Measurements from ENCODE around the gene NPTX1. TPM values are rescaled to one million over a fixed set of nuclear protein-coding genes. Genes with fewer than 3 reads are reported as not detected.
"Not testable (repeated sequence)": the region's sequence is repeated elsewhere in the genome, so short reads cannot be mapped to it uniquely, and the experiment has no call there.

Gene NPTX1
- total RNA-seq, 1 donor, result under 0.01 TPM

DNA sequence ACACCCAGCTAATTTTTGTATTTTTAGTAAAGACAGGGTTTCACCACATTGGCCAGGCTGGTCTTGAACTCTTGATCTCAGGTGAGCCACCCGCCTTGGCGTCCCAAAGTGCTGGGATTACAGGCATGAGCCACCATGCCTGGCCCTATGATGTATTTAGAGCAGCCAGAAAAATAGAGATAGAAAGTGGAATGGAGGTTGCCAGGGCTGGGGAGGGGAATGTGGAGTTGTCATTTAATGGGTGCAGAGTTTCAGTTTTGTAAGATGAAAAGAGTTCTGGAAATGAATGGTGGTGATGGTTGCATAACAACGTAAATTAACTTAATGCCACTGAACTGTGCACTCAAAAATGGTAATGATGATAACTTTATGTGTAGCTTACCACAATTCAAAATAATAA is 31.6 kb upstream of the NPTX1 start:
- Histone ChIP-seq H4K20me1 (ENCODE audit: insufficient read depth, low read length) (no peaks in the 10 kb centered on the region), H3K4me2 (ENCODE audit: insufficient read depth, low read length) (no peak overlapping the region), H3K4me1 (ENCODE audit: insufficient read depth, low read length) (peaks cover 31% of the 10 kb centered on the region), H3K4me3 (ENCODE audit: insufficient read depth, low read length) (no peak overlapping the region), H3K79me2 (ENCODE audit: insufficient read depth, low read length) (no peaks in the 10 kb centered on the region), H2AFZ (ENCODE audit: low read length) (no peak overlapping the region), H3K27ac (ENCODE audit: low read depth, low read length) (no peak overlapping the region), H3K27me3 (ENCODE audit: insufficient read depth, low read length) (no peaks in the 10 kb centered on the region), H3K9me3 (ENCODE audit: low read depth, low read length) (no peaks in the 10 kb centered on the region), H3K36me3 (ENCODE audit: insufficient read depth, low read length) (no peaks in the 10 kb centered on the region)
- DNase-seq (ENCODE audit: insufficient read length, low spot score, missing footprints), result no peak
- TF ChIP-seq, protein P1, sequence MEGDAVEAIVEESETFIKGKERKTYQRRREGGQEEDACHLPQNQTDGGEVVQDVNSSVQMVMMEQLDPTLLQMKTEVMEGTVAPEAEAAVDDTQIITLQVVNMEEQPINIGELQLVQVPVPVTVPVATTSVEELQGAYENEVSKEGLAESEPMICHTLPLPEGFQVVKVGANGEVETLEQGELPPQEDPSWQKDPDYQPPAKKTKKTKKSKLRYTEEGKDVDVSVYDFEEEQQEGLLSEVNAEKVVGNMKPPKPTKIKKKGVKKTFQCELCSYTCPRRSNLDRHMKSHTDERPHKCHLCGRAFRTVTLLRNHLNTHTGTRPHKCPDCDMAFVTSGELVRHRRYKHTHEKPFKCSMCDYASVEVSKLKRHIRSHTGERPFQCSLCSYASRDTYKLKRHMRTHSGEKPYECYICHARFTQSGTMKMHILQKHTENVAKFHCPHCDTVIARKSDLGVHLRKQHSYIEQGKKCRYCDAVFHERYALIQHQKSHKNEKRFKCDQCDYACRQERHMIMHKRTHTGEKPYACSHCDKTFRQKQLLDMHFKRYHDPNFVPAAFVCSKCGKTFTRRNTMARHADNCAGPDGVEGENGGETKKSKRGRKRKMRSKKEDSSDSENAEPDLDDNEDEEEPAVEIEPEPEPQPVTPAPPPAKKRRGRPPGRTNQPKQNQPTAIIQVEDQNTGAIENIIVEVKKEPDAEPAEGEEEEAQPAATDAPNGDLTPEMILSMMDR (IDR thresholded peaks at IDR 0.05; ENCODE audit: extremely low read depth, low read depth, low read length), result no peak

DNA sequence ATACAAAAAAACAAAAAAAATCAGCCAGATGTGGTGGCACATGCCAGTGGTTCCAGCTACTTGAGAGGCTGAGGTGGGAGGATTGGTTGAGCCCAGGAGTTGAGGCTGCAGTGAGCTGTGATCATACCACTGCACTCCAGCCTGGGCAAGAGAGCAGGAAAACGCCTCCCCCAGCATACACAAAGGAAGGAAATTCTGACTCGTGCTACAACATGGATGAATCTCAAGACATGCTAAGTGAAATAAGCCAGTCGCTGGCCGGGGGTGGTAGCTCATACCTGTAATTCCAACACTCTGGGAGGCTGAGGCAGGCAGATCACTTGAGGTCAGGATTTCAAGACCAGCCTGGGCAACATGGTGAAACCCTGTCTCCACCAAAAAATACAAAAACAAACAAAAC is 30.8 kb upstream of the NPTX1 start:
- H3K36me3 ChIP-seq (ENCODE audit: insufficient read depth, low read length); H3K4me3 ChIP-seq (ENCODE audit: insufficient read depth, low read length); H3K4me2 ChIP-seq (ENCODE audit: insufficient read depth, low read length); H2AFZ ChIP-seq (ENCODE audit: low read length); DNase-seq (ENCODE audit: insufficient read length, low spot score, missing footprints); H3K9me3 ChIP-seq (ENCODE audit: low read depth, low read length); H3K27ac ChIP-seq (ENCODE audit: low read depth, low read length); H3K79me2 ChIP-seq (ENCODE audit: insufficient read depth, low read length); H3K27me3 ChIP-seq (ENCODE audit: insufficient read depth, low read length); H4K20me1 ChIP-seq (ENCODE audit: insufficient read depth, low read length): not testable (repeated sequence)
- H3K4me1 ChIP-seq (ENCODE audit: insufficient read depth, low read length), result peaks cover 31% of the 10 kb centered on the region

DNA sequence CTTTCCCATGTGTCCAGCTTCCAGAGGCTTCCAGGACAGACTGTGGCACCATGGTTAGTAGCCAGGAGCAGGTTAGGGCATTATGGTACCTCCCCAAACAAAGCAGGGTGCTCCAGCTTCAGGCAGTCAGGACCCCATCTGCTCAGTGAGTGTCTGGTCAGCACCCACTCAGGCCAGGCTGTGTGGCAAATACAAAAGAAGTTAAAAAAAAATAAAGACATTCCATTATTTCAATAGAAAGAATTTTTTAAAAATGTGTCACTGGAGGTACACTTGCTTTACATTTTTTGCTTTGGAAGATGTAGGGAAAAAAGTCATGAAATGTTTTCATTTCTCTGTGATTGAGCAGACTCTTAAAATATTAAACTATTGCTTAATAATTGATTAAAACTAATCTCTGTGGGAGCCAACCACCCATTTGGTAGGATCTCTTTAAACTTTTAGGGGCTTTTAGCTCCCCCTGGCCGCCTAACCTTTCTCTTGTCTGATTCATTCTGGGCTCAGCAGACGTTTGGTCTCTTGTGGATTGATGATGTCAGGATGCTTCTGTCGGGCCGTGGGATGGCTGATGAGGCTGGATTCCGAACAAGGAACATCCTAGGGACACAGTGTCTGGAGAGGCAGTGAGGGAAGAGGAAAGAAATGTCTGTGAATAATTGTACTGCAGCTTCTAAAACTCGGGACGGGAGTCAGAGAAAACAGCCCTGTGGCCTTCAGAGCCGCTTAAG is 28.4 kb upstream of the NPTX1 start:
- H3K4me3 ChIP-seq (ENCODE audit: insufficient read depth, low read length), result peak overlapping the region; percentile 43

DNA sequence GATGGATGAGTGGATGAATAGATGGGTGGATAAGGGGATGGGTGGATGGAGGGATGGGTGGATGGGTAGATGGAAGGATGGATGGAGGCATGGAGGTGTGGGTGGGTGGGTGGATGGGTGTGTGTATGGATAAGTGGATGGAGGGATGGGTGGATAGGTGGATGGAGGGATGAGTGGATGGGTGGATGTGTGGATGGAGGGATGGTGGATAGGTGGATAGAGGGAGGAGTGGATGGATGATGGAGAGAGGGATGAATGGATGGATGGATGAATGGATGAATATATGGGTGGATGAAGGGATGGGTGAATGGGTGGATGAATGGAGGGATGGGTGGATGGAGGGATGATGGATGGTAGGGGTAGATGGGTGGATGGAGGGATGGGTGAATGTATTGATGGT is 27.5 kb upstream of the NPTX1 start:
- no peaks in the 10 kb centered on the region for H3K9me3 ChIP-seq (ENCODE audit: low read depth, low read length)
- no peak overlapping the region for H3K4me2 ChIP-seq (ENCODE audit: insufficient read depth, low read length)
- H3K4me3 ChIP-seq (ENCODE audit: insufficient read depth, low read length), result no peak overlapping the region
- H3K27me3 ChIP-seq (ENCODE audit: insufficient read depth, low read length), result no peaks in the 10 kb centered on the region
- H3K36me3 ChIP-seq (ENCODE audit: insufficient read depth, low read length), result no peaks in the 10 kb centered on the region
- no peaks in the 10 kb centered on the region for H3K79me2 ChIP-seq (ENCODE audit: insufficient read depth, low read length)
- no peak for DNase-seq (ENCODE audit: insufficient read length, low spot score, missing footprints)
- H2AFZ ChIP-seq (ENCODE audit: low read length), result no peak overlapping the region
- peak overlapping the region; percentile 98 for H3K27ac ChIP-seq (ENCODE audit: low read depth, low read length)
- H3K4me1 ChIP-seq (ENCODE audit: insufficient read depth, low read length), result peaks cover 33% of the 10 kb centered on the region
- no peaks in the 10 kb centered on the region for H4K20me1 ChIP-seq (ENCODE audit: insufficient read depth, low read length)
- TF ChIP-seq, protein P1 (IDR thresholded peaks at IDR 0.05; ENCODE audit: extremely low read depth, low read depth, low read length), result no peak

More for the DNA sequence above, 28.4 kb upstream of the NPTX1 start:
- DNase-seq (ENCODE audit: insufficient read length, low spot score, missing footprints), result peak; percentile 97
- TF ChIP-seq, protein P1 (IDR thresholded peaks at IDR 0.05; ENCODE audit: extremely low read depth, low read depth, low read length), result peak; percentile 24
- Histone ChIP-seq H3K9me3 (ENCODE audit: low read depth, low read length) (no peaks in the 10 kb centered on the region), H4K20me1 (ENCODE audit: insufficient read depth, low read length) (no peaks in the 10 kb centered on the region), H3K36me3 (ENCODE audit: insufficient read depth, low read length) (no peaks in the 10 kb centered on the region), H2AFZ (ENCODE audit: low read length) (peak overlapping the region; percentile 87), H3K4me1 (ENCODE audit: insufficient read depth, low read length) (peaks cover 32% of the 10 kb centered on the region), H3K79me2 (ENCODE audit: insufficient read depth, low read length) (no peaks in the 10 kb centered on the region), H3K27ac (ENCODE audit: low read depth, low read length) (peak overlapping the region; percentile 98), H3K27me3 (ENCODE audit: insufficient read depth, low read length) (no peaks in the 10 kb centered on the region), H3K4me2 (ENCODE audit: insufficient read depth, low read length) (peak overlapping the region; percentile 87)

All from osteoblast (primary cell).